Activated T-cell treated with anti-CD3 and anti-CD28 coated beads, Interleukin-2, amount 50 U/mL, for 24 hours (primary cell): Measurements from ENCODE around the gene DEFB112.

Source experiments
- DNase-seq: peaks from one replicate; pipeline ENCODE4 v3.0.0-alpha.2; 2020
- H3K27ac Mint-ChIP-seq: 2 replicates; pipeline ENCODE4 v1.8.0; 2020; ENCODE audit warnings: mild to moderate bottlenecking, mixed read lengths
- H3K27me3 Mint-ChIP-seq: 2 replicates; pipeline ENCODE4 v1.8.0; 2020; ENCODE audit warnings: mixed read lengths
- H3K36me3 Mint-ChIP-seq: 2 replicates; pipeline ENCODE4 v1.8.0; 2020; ENCODE audit warnings: low read depth, mixed read lengths
- H3K4me1 Mint-ChIP-seq: 2 replicates; pipeline ENCODE4 v1.8.0; 2020; ENCODE audit warnings: low read depth, mixed read lengths
- H3K4me3 Mint-ChIP-seq: 2 replicates; pipeline ENCODE4 v1.8.0; 2020; ENCODE audit warnings: mild to moderate bottlenecking, moderate library complexity, mixed read lengths
- H3K9me3 Mint-ChIP-seq: 2 replicates; pipeline ENCODE4 v1.8.0; 2020; ENCODE audit warnings: mixed read lengths

Gene DEFB112

GRCh38 chr6:50047026-50047425 is 2.7 kb downstream of the DEFB112 start:
- no peak for DNase-seq
- H3K4me1 Mint-ChIP-seq: no peaks in the 10 kb centered on the region
- H3K27ac Mint-ChIP-seq: no peak overlapping the region
- no peaks in the 10 kb centered on the region for H3K36me3 Mint-ChIP-seq
- no peaks in the 10 kb centered on the region for H3K27me3 Mint-ChIP-seq
- no peak overlapping the region for H3K4me3 Mint-ChIP-seq
- peaks cover 2% of the 10 kb centered on the region for H3K9me3 Mint-ChIP-seq

- Mint-ChIP-seq H3K27me3 (no peaks in the 10 kb centered on the region), H3K27ac (no peak overlapping the region), H3K4me3 (no peak overlapping the region), H3K4me1 (no peaks in the 10 kb centered on the region), H3K9me3 (peaks cover 12% of the 10 kb centered on the region), H3K36me3 (no peaks in the 10 kb centered on the region)
- DNase-seq: no peak
These were observed 18.8 kb downstream of the DEFB112 start for GRCh38 chr6:50030777-50031562.

- no peaks in the 10 kb centered on the region for H3K36me3 Mint-ChIP-seq
These were observed 19.4 kb downstream of the DEFB112 start for GRCh38 chr6:50030350-50030749.

GRCh38 chr6:50025258-50025657 is 24.5 kb downstream of the DEFB112 start:
- H3K36me3 Mint-ChIP-seq: no peaks in the 10 kb centered on the region
- no peaks in the 10 kb centered on the region for H3K27me3 Mint-ChIP-seq
- no peak overlapping the region for H3K4me3 Mint-ChIP-seq
- H3K27ac Mint-ChIP-seq: no peak overlapping the region
- no peaks in the 10 kb centered on the region for H3K4me1 Mint-ChIP-seq
- no peak for DNase-seq
- H3K9me3 Mint-ChIP-seq: peaks cover 2% of the 10 kb centered on the region

More at GRCh38 chr6:50030350-50030749, 19.4 kb downstream of the DEFB112 start:
- peaks cover 10% of the 10 kb centered on the region for H3K9me3 Mint-ChIP-seq
- no peaks in the 10 kb centered on the region for H3K27me3 Mint-ChIP-seq
- no peak for DNase-seq
- no peaks in the 10 kb centered on the region for H3K4me1 Mint-ChIP-seq
- no peak overlapping the region for H3K27ac Mint-ChIP-seq
- H3K4me3 Mint-ChIP-seq: no peak overlapping the region

DNA sequence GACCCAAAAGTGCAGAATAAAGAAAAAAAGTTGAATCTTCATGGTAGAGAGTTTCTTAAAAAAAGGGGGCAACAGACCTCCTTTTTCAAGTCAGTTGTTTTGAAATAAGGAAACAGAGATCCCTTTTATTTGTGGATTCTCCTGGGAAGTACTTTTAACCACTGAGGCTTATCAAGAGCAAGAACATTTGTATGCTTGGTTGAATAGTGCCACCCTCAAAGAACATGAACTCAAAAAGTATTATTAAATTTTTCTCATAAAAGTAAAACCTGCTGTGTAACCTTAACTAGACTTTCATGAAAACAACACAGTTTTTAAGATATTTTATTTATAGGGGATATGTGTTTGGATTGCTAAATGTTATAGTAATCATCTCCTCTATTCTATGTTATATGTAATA is 27.8 kb downstream of the DEFB112 start, which contains the start of gene DEFB110:
TSS of gene DEFB110 (minus strand) at position 101 of the 400 bp plus-strand sequence. CDS start at position 42, 59 bp downstream.
- no peaks in the 10 kb centered on the region for H3K36me3 Mint-ChIP-seq
- no peak within 1 kb of the TSS for H3K4me3 Mint-ChIP-seq
- H3K27me3 Mint-ChIP-seq: no peaks in the 10 kb centered on the region

DNA sequence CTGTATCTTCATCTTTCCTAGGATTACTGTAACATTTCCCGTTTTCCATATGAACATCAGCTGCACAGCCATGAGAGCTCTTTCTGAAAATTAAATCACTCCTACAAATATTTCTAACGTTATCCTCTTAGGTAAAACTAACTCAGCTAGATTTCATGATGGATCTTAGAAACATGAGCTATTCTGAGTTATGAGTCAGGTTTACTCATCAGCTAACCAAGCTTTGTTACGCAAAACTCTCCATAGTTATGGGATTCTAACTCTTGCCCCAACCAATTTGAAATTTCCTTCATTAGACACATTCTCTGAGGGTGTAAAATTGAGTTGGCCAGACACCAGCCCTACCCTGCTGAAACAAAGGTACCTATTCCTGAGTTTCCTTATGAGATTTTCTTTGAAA is 41.9 kb downstream of the DEFB112 start:
- H3K27ac Mint-ChIP-seq: no peak overlapping the region
- no peak for DNase-seq
- H3K27me3 Mint-ChIP-seq: no peaks in the 10 kb centered on the region
- H3K9me3 Mint-ChIP-seq: peaks cover 3% of the 10 kb centered on the region
- no peak overlapping the region for H3K4me3 Mint-ChIP-seq
- no peaks in the 10 kb centered on the region for H3K36me3 Mint-ChIP-seq
- no peaks in the 10 kb centered on the region for H3K4me1 Mint-ChIP-seq

More for the DNA sequence above, 27.8 kb downstream of the DEFB112 start, which contains the start of gene DEFB110:
- Mint-ChIP-seq H3K9me3 (no peaks in the 10 kb centered on the region), H3K27ac (no peak within 1 kb of the TSS), H3K4me1 (no peaks in the 10 kb centered on the region)
- DNase-seq: no peak

GRCh38 chr6:50003139-50003538 is 46.6 kb downstream of the DEFB112 start:
- H3K27ac Mint-ChIP-seq: no peak overlapping the region
- H3K36me3 Mint-ChIP-seq: no peaks in the 10 kb centered on the region
- no peaks in the 10 kb centered on the region for H3K27me3 Mint-ChIP-seq
- H3K4me1 Mint-ChIP-seq: no peaks in the 10 kb centered on the region
- H3K4me3 Mint-ChIP-seq: no peak overlapping the region
- peaks cover 3% of the 10 kb centered on the region for H3K9me3 Mint-ChIP-seq
- DNase-seq: no peak

GRCh38 chr6:49995278-49995677 is 54.5 kb downstream of the DEFB112 start:
- H3K27me3 Mint-ChIP-seq: no peaks in the 10 kb centered on the region
- no peaks in the 10 kb centered on the region for H3K36me3 Mint-ChIP-seq
- H3K4me3 Mint-ChIP-seq: no peak overlapping the region
- DNase-seq: no peak
- no peak overlapping the region for H3K27ac Mint-ChIP-seq
- H3K4me1 Mint-ChIP-seq: no peaks in the 10 kb centered on the region
- H3K9me3 Mint-ChIP-seq: peaks cover 2% of the 10 kb centered on the region
